IPS-20b (cell line): ENCODE data around the gene LASP1NB.
"Not testable (repeated sequence)": the region's sequence is repeated elsewhere in the genome, so short reads cannot be mapped to it uniquely, and the experiment has no call there.

Experiments used
- H3K27ac ChIP-seq: one replicate; pipeline ENCODE4 v1.5.1; 2013; ENCODE audit warnings: low read length
- H3K27me3 ChIP-seq: 2 replicates; pipeline ENCODE4 v1.6.1; 2013; ENCODE audit warnings: mild to moderate bottlenecking, low read length, inconsistent platforms; ENCODE audit not compliant: insufficient read depth
- H3K36me3 ChIP-seq: 2 replicates; pipeline ENCODE4 v1.6.1; 2013; ENCODE audit warnings: low read depth, mild to moderate bottlenecking, inconsistent platforms, low read length, moderate library complexity; ENCODE audit not compliant: insufficient read depth
- H3K4me1 ChIP-seq: 2 replicates; pipeline ENCODE4 v1.6.1; 2013; ENCODE audit warnings: mild to moderate bottlenecking, control low read depth, inconsistent platforms, low read length, moderate library complexity; ENCODE audit not compliant: insufficient read depth
- H3K4me3 ChIP-seq: 2 replicates; pipeline ENCODE4 v1.5.1; 2013; ENCODE audit warnings: mild to moderate bottlenecking, low read length, inconsistent platforms
- H3K9ac ChIP-seq: 2 replicates; pipeline ENCODE4 v1.6.1; 2013; ENCODE audit warnings: low read depth, mild to moderate bottlenecking, inconsistent platforms, low read length, moderate library complexity
- H3K9me3 ChIP-seq: 2 replicates; pipeline ENCODE4 v1.6.1; 2013; ENCODE audit warnings: mild to moderate bottlenecking, low read depth, low read length, inconsistent platforms; ENCODE audit not compliant: insufficient read depth

The LASP1NB gene

GRCh38 chr17:38947189-38947588 lies 21.8 kb downstream of the LASP1NB start:
- Histone ChIP-seq H3K4me1 (no peaks in the 10 kb centered on the region), H3K4me3 (no peak overlapping the region), H3K36me3 (no peaks in the 10 kb centered on the region), H3K27ac (no peak overlapping the region), H3K9me3 (no peaks in the 10 kb centered on the region), H3K27me3 (no peaks in the 10 kb centered on the region), H3K9ac (no peak overlapping the region)

- not testable (repeated sequence) for H3K9ac ChIP-seq, H3K9me3 ChIP-seq, H3K36me3 ChIP-seq, H3K27ac ChIP-seq, H3K4me3 ChIP-seq, H3K27me3 ChIP-seq, H3K4me1 ChIP-seq
These were observed 28.4 kb downstream of the LASP1NB start for GRCh38 chr17:38953800-38954199.

DNA sequence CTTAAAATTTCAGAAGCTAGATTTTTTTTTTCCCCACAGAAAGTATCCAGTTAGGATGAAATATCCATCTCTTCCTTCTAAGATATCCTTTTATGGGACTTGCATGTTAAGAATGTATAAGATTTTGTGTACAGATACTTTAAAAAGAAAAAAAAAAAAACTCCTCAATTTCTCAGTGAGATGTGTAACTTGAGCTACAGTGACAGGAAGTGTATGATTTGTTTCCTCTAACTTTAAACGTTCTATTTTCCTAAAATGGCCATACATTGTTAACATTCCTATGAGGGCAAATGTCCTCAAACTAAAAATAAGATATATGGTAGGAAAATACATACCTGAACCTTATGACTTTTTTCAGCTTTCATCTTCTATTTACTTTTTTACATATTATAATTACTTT lies 32.9 kb downstream of the LASP1NB start:
- Histone ChIP-seq H3K36me3 (no peaks in the 10 kb centered on the region), H3K9me3 (no peaks in the 10 kb centered on the region), H3K4me3 (no peak overlapping the region), H3K4me1 (no peaks in the 10 kb centered on the region), H3K27me3 (no peaks in the 10 kb centered on the region), H3K9ac (no peak overlapping the region), H3K27ac (no peak overlapping the region)

DNA sequence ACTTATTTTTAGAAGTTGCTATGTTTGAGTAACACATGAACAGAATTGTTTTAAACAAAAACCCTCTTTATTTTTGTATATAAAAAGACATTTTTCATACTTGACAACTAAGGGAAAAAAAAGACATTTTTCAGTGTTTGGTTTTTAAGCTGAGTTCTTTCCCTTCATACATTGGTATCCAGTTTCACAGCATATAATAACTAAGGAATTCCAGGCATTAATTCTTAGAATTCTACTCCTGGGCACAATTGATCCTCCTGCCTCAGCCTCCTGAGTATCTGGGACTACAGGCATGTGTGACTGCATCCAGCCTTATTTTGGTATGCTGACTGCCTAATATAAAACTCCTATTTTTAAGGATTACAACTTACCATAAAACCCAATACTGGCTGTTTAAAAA lies 33.3 kb downstream of the LASP1NB start:
- Histone ChIP-seq H3K4me3 (no peak overlapping the region), H3K27ac (no peak overlapping the region), H3K9me3 (no peaks in the 10 kb centered on the region), H3K36me3 (no peaks in the 10 kb centered on the region), H3K4me1 (no peaks in the 10 kb centered on the region), H3K9ac (no peak overlapping the region), H3K27me3 (no peaks in the 10 kb centered on the region)

DNA sequence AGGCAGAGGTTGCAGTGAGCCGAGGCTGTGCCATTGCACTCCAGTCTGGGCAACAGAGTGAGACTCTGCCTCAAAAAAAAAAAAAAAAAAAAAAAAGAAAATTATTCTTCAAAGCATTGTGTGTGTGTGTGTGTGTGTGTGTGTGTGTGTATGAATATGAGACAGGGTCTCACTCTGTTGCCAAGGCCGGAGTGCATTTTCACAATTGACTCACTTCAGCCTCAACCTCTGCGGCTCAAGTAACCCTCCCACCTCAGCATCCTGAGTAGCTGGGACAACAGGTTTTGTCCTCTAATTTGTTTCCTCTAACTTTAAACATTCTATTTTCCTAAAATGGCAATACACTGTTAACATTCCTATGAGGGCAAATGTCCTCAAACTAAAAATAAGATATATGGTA lies 34.1 kb downstream of the LASP1NB start:
- no peaks in the 10 kb centered on the region for H3K27me3 ChIP-seq
- H3K27ac ChIP-seq: no peak overlapping the region
- no peaks in the 10 kb centered on the region for H3K4me1 ChIP-seq
- H3K36me3 ChIP-seq: no peaks in the 10 kb centered on the region
- no peak overlapping the region for H3K9ac ChIP-seq
- H3K9me3 ChIP-seq: no peaks in the 10 kb centered on the region
- H3K4me3 ChIP-seq: no peak overlapping the region

GRCh38 chr17:38960402-38960801 lies 35.0 kb downstream of the LASP1NB start:
- H3K4me3 ChIP-seq: no peak overlapping the region
- H3K9me3 ChIP-seq: no peaks in the 10 kb centered on the region
- no peaks in the 10 kb centered on the region for H3K27me3 ChIP-seq
- no peak overlapping the region for H3K27ac ChIP-seq
- H3K4me1 ChIP-seq: no peaks in the 10 kb centered on the region
- H3K9ac ChIP-seq: no peak overlapping the region
- no peaks in the 10 kb centered on the region for H3K36me3 ChIP-seq

DNA sequence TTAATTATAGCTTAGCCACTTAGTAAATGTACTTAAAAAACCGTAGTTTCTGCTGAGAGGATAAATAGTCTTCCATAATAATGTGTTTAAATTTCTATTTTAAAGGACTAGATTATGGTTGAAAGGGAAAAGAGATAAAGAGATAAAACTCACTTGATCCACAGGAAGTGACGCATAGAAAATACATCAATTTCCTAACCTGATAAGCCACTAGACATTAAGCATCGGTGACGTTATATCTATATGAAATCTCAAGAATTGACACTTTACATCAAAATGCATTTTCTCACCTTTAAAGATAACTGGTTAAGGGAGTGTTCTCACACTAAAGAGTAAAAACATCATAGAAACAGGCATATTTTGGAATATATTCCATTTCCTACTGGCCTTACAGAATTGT lies 36.0 kb downstream of the LASP1NB start:
- Histone ChIP-seq H3K4me1 (no peaks in the 10 kb centered on the region), H3K9me3 (no peaks in the 10 kb centered on the region), H3K36me3 (no peaks in the 10 kb centered on the region), H3K9ac (no peak overlapping the region), H3K4me3 (no peak overlapping the region), H3K27ac (no peak overlapping the region), H3K27me3 (no peaks in the 10 kb centered on the region)

DNA sequence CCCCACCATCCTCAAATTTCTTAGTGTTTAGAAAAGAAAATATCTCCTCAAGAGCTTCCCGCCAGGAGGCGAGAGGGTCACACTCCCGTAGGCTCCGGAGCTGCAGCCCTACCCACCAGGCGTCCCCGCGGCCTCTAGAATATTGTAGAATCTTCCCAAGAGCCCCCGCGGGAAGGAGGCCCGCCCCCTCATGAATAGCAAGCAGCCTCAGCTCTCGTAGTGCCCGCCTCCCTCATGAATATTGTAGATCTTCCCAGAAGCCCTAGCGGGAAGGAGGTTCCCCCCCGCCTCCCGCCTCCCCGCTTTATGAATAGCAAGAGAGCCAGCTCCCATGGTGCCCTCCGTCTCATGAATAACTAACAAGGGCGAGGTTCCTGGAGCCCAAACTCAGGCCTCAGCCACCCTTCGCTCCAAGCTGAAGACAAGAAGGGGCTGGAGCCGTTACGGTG lies 41.9 kb downstream of the LASP1NB start, which contains the start of gene FBXO47:
Gene FBXO47 (minus strand): TSS at position 114 of the 449 bp plus-strand sequence. CDS start 4,378 bp downstream, outside the sequence.
- Histone ChIP-seq H3K9me3 (no peaks in the 10 kb centered on the region), H3K9ac (peak within 1 kb of the TSS; percentile 71; the same call in 1 of the 2 replicates), H3K36me3 (no peaks in the 10 kb centered on the region), H3K4me1 (peaks cover 7% of the 10 kb centered on the region; the same call in 1 of the 2 replicates), H3K4me3 (peak within 1 kb of the TSS; percentile 51; the same call in 1 of the 2 replicates), H3K27me3 (no peaks in the 10 kb centered on the region), H3K27ac (peak within 1 kb of the TSS; percentile 92)

DNA sequence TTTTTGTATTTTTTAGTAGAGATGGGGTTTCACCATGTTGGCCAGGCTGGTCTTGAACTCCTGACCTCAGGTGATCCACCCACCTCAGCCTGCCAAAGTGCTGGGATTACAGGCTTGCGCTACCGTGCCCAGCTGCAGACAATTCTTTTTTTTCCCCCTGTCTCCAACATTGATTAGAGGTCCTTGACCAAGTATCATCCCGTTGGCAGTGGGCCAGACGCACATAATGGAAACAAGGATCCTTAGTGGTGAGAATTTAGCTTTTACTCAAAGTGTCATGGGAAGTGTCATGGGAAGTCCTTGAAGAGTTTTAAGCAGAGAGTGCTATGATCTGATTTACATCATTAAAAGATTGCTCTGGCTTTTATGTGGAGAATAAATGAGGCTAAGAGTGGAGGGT lies 43.9 kb downstream of the LASP1NB start:
- peaks cover 11% of the 10 kb centered on the region; the same call in 1 of the 2 replicates for H3K4me1 ChIP-seq
- no peak overlapping the region for H3K27ac ChIP-seq
- H3K27me3 ChIP-seq: no peaks in the 10 kb centered on the region
- no peak overlapping the region for H3K9ac ChIP-seq
- no peak overlapping the region for H3K4me3 ChIP-seq
- H3K9me3 ChIP-seq: no peaks in the 10 kb centered on the region
- no peaks in the 10 kb centered on the region for H3K36me3 ChIP-seq

DNA sequence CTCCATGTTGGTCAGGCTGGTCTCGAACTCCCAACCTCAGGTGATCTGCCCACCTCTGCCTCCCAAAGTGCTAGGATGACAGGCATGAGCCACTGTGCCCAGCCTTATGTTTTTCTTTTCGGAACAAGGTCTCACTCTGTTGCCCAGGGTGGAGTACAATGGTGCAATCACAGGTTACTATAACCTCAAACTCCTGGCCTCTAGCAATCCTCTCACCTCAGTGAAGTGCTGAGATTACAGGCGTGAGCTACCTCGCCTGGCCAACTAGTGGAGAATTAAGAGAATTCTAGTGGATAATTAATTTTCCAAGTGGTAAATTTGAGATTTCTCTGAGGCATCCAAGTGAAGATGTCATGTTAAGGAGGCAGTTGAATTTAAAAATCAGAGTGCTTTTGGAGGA lies 44.7 kb downstream of the LASP1NB start:
- peaks cover 11% of the 10 kb centered on the region; the same call in 1 of the 2 replicates for H3K4me1 ChIP-seq
- no peak overlapping the region for H3K9ac ChIP-seq

DNA sequence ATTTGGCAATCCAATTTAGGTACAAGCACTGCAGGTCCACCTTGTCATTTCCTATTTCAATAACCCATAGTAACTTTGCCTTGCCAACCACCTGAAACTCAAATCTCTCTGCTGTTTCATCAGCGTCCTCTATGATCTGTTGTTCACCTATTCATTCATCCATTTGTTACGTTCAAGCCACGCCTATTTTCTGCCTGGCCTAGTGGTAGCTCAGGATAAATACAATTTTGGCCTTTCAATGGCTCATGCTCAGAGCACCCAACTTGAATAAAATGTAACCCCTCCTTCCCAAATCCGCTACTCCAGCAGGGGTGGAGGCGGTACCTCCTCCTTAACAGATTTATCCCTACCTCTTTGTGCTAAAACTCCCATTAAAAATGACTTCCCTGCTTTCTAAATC lies 45.4 kb downstream of the LASP1NB start:
- Histone ChIP-seq H3K27ac (no peak overlapping the region), H3K9me3 (no peaks in the 10 kb centered on the region), H3K9ac (no peak overlapping the region), H3K4me1 (peaks cover 11% of the 10 kb centered on the region; the same call in 1 of the 2 replicates), H3K4me3 (no peak overlapping the region), H3K27me3 (no peaks in the 10 kb centered on the region), H3K36me3 (no peaks in the 10 kb centered on the region)

More for the DNA sequence above, 44.7 kb downstream of the LASP1NB start:
- no peak overlapping the region for H3K27ac ChIP-seq
- no peak overlapping the region for H3K4me3 ChIP-seq
- no peaks in the 10 kb centered on the region for H3K9me3 ChIP-seq
- H3K27me3 ChIP-seq: no peaks in the 10 kb centered on the region
- no peaks in the 10 kb centered on the region for H3K36me3 ChIP-seq

- not testable (repeated sequence) for H3K9ac ChIP-seq, H3K4me3 ChIP-seq, H3K4me1 ChIP-seq, H3K36me3 ChIP-seq, H3K27ac ChIP-seq, H3K27me3 ChIP-seq, H3K9me3 ChIP-seq
These were observed 50.8 kb downstream of the LASP1NB start for GRCh38 chr17:38976187-38976551.
